GM12878 (cell line): ENCODE data around the gene TBX4. TPM values are rescaled to one million over a fixed set of nuclear protein-coding genes. Genes with fewer than 3 reads are reported as not detected.

ENCODE experiments used
- ATAC-seq: fragments of 200-7000 bp; cut with Tn5 transposase; 3 replicates; pipeline ENCODE4 v1.9.1; 2020; ENCODE audit warnings: mild to moderate bottlenecking, moderate library complexity
- BruUV-seq: library from RNA; stranded (reverse); fragments of 400-500 nt; replicated peaks from 2 replicates; lab custom pipeline; 2021; lab: Mats Ljungman, UMichigan
- CTCF ChIA-PET: fragments of 300-600 bp; sonication (Branson Sonifier 250); formaldehyde crosslinking; extraction: SDS; loops from one replicate; lab custom pipeline; 2021; ENCODE audit warnings: inconsistent platforms; lab: Yijun Ruan, JAX
- POLR2A ChIA-PET: fragments of 350-600 bp; formaldehyde crosslinking; extraction: SDS; loops from one replicate; lab custom pipeline; 2021; ENCODE audit warnings: inconsistent platforms; lab: Charles Lee
- RAD21 ChIA-PET: fragments of 300-600 bp; sonication (Branson Sonifier 250); formaldehyde crosslinking; loops from one replicate; lab custom pipeline; 2023; ENCODE audit warnings: antibody characterized with exemption; ENCODE audit not compliant: unreplicated experiment; lab: Charles Lee
- SMC1A ChIA-PET: fragments of 300-600 bp; sonication (Branson Sonifier 250); formaldehyde crosslinking; loops from one replicate; lab custom pipeline; 2023; ENCODE audit not compliant: unreplicated experiment, uncharacterized antibody; lab: Charles Lee
- DNase-seq: peaks from one replicate; pipeline ENCODE4 v3.0.0-alpha.2; 2011; ENCODE audit warnings: low read depth, low spot score
- FAIRE-seq: peaks from 3 replicates; lab custom pipeline; 2011; peaks lifted over from hg19 to GRCh38; lab: Jason Lieb, UNC
- H2AFZ ChIP-seq: 2 replicates; pipeline ENCODE4 v1.6.0; 2011; ENCODE audit warnings: low read depth, low read length, control low read depth; ENCODE audit not compliant: control insufficient read depth
- H3K27ac ChIP-seq: 2 replicates; pipeline ENCODE4 v1.5.1; 2011; ENCODE audit warnings: control low read depth; ENCODE audit not compliant: control insufficient read depth, insufficient read depth
- H3K27me3 ChIP-seq, 2 experiments: replicated peaks in 1 of 2; 2 replicates each; pipeline versions ENCODE4 v1.6.0 to v1.6.1; 2011; ENCODE audit warnings: low read length in 1 of 2; ENCODE audit not compliant: control insufficient read depth in 2 of 2, insufficient read depth in 2 of 2
- H3K36me3 ChIP-seq, 2 experiments: 2 replicates each; pipeline ENCODE4 v1.5.1; 2011; ENCODE audit warnings: low read length in 1 of 2; ENCODE audit not compliant: control insufficient read depth in 2 of 2, insufficient read depth in 2 of 2
- H3K4me1 ChIP-seq: 2 replicates; pipeline ENCODE4 v1.6.1; 2011; ENCODE audit warnings: mild to moderate bottlenecking, low read length, moderate library complexity, mixed read lengths; ENCODE audit not compliant: control insufficient read depth, insufficient read depth
- H3K4me2 ChIP-seq: 2 replicates; pipeline ENCODE4 v1.6.0; 2011; ENCODE audit warnings: control low read depth; ENCODE audit not compliant: control insufficient read depth, insufficient read depth
- H3K4me3 ChIP-seq: fragments of 200-600 bp; sonication (generic); 2 replicates; pipeline ENCODE4 v1.5.1; 2016
- H3K79me2 ChIP-seq: 2 replicates; pipeline ENCODE4 v1.6.0; 2011; ENCODE audit warnings: low read length; ENCODE audit not compliant: control insufficient read depth, insufficient read depth
- H3K9ac ChIP-seq: 2 replicates; pipeline ENCODE4 v1.8.0; 2011; ENCODE audit warnings: low read length, control low read depth, mixed read lengths; ENCODE audit not compliant: control insufficient read depth, insufficient read depth
- H3K9me3 ChIP-seq: replicated peaks from 3 replicates; pipeline ENCODE4 v1.5.1; 2011; ENCODE audit warnings: mild to moderate bottlenecking, low read length; ENCODE audit not compliant: control insufficient read depth, insufficient read depth
- H4K20me1 ChIP-seq: 2 replicates; pipeline ENCODE4 v1.6.0; 2011; ENCODE audit not compliant: control insufficient read depth, insufficient read depth
- CBX5 ChIP-seq: sonication (generic); IDR thresholded peaks from 2 replicates; pipeline ENCODE4 v1.6.1; 2016; ENCODE audit warnings: low read depth, moderate library complexity, mild to moderate bottlenecking, inconsistent platforms
- ETV6 ChIP-seq, 2 experiments: fragments of 450-650 bp in 1 of 2; IDR thresholded peaks in 1 of 2; conservative IDR thresholded peaks in 1 of 2; 2 replicates each; pipeline ENCODE4 v1.6.1; 2014; ENCODE audit warnings: antibody characterized with exemption in 1 of 2, borderline replicate concordance in 1 of 2, low read depth in 1 of 2, mild to moderate bottlenecking in 1 of 2, moderate library complexity in 1 of 2
- NFXL1 ChIP-seq: fragments of 450-650 bp; IDR thresholded peaks from 2 replicates; pipeline ENCODE4 v1.6.1; 2017; ENCODE audit warnings: antibody characterized with exemption, mild to moderate bottlenecking, borderline replicate concordance
- WGBS: methylation state at CpG from one replicate; pipeline ENCODE4 v1.1.6; 2016; ENCODE audit warnings: low lambda C conversion rate; ENCODE audit not compliant: insufficient replicate concordance, insufficient coverage; ENCODE audit errors: missing lambda C conversion rate; 5-methylcytosine and 5-hydroxymethylcytosine counted together
- in situ Hi-C: fragments of 300-500 bp; cut with MboI; formaldehyde crosslinking; loops from 9 replicates; pipeline ENCODE4 v1.14.3; 2018; ENCODE audit warnings: mixed read lengths
- intact Hi-C: fragments of 100-400 bp; cut with micrococcal nuclease; formaldehyde crosslinking; loops from one replicate; pipeline ENCODE4 v1.14.2; 2022; ENCODE audit not compliant: unreplicated experiment
- polyA plus RNA-seq, 11 experiments: library from polyadenylated mRNA; depleted of rRNA in 4 of 11; unstranded in 6 of 11; stranded (reverse) in 5 of 11; fragments of >200 nt; fragmentation: Nextera tagmentation in 4 of 11; fragmentation: Illumina TruSeq in 1 of 11; extraction: Ambion mirVana in 4 of 11; extraction: Trizol in 1 of 11; gene quantifications; 1 replicate in 1 of 11; 2 replicates in 10 of 11; pipeline versions ENCODE4 v1.2.1 to v1.2.3, GENCODE V29; 2011 to 2016; ENCODE audit warnings: inconsistent platforms in 2 of 11, missing spikeins in 2 of 11, low read depth in 1 of 11
- total RNA-seq, 4 experiments: library from RNA; depleted of rRNA in 3 of 4; stranded (reverse); fragments of >200 nt in 3 of 4; fragmentation: Illumina TruSeq in 1 of 4; extraction: Trizol in 1 of 4; gene quantifications; 2 replicates each; pipeline versions ENCODE4 v1.2.1 to v1.2.3, GENCODE V29; 2013 to 2021
- TF ChIP-seq, protein P1 (sequence below): IDR thresholded peaks from 2 replicates; pipeline ENCODE4 v1.6.1; 2012; ENCODE audit warnings: low read length, inconsistent platforms

Gene TBX4
- total and polyA plus RNA-seq, 10 of the 15 experiments (the other 5 are each of a cell fraction or from before 2014, with no cell fraction given): 0.01 TPM; not detected in 9

DNA sequence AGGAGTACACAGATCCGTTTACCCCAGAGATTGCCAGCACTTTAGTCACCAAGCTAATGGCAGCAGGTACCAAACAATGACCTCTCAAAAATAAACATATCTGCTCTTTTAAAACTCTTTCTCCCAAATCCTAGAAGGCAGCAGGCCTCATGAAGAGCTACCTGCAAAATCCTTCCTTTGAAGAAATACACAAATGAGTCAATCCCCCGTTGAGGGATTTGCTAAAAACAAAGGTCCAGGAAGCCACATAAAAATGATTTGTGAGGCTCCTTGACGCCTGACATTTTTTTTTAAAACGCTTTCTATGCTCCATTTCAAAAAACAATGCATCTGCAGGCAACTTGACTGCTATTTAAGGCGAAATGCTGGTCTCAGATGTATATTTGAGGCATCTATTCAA is 80.6 kb downstream of the TBX4 start:
- POLR2A ChIA-PET: no interaction called here
- intact Hi-C loops: no loop called here

GRCh38 chr17:61533797-61534196 is 81.6 kb downstream of the TBX4 start:
- DNase-seq (no peak), FAIRE-seq (no peak), ATAC-seq (no peak)
- TF ChIP-seq, protein P1, sequence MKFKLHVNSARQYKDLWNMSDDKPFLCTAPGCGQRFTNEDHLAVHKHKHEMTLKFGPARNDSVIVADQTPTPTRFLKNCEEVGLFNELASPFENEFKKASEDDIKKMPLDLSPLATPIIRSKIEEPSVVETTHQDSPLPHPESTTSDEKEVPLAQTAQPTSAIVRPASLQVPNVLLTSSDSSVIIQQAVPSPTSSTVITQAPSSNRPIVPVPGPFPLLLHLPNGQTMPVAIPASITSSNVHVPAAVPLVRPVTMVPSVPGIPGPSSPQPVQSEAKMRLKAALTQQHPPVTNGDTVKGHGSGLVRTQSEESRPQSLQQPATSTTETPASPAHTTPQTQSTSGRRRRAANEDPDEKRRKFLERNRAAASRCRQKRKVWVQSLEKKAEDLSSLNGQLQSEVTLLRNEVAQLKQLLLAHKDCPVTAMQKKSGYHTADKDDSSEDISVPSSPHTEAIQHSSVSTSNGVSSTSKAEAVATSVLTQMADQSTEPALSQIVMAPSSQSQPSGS: no peak
- TF ChIP-seq NFXL1: peak; percentile 55; the same call in 1 of the 2 replicates
- Histone ChIP-seq H3K36me3 (no peaks in the 10 kb centered on the region), H2AFZ (no peak overlapping the region), H3K4me3 (no peak overlapping the region), H3K27ac (no peak overlapping the region), H3K4me1 (no peaks in the 10 kb centered on the region), H3K9me3 (no peaks in the 10 kb centered on the region), H3K4me2 (no peak overlapping the region), H3K27me3 (no peaks in the 10 kb centered on the region), H3K79me2 (no peaks in the 10 kb centered on the region), H3K9ac (no peak overlapping the region), H4K20me1 (no peaks in the 10 kb centered on the region)
- ChIA-PET RAD21 (no interaction called here), POLR2A (no interaction called here), CTCF (interaction anchor here (0.6 kb wide), 1 partner anchor 21 kb away, joined by 3 read pairs; no protein-coding TSS in a partner anchor), SMC1A (interaction anchor here (0.6 kb wide), 1 partner anchor 440 kb away, joined by 3 read pairs; no protein-coding TSS in a partner anchor)
- no TSS peak for BruUV-seq
- intact Hi-C loops (no loop called here), in situ Hi-C loops (no loop called here)
- WGBS: 48% methylated on average over 4 of the region's 4 CpGs

More for the DNA sequence above, 80.6 kb downstream of the TBX4 start:
- H3K4me3 ChIP-seq: no peak overlapping the region
- H3K27me3 ChIP-seq: no peaks in the 10 kb centered on the region
- ATAC-seq: no peak
- WGBS: 3% methylated on average over 5 of the region's 5 CpGs
- H3K4me2 ChIP-seq: no peak overlapping the region
- TF ChIP-seq CBX5: no peak
- TF ChIP-seq ETV6 (conservative IDR thresholded peaks at IDR 0.05 in 1 of 2, IDR thresholded peaks at IDR 0.05 in 1 of 2; ENCODE audit: borderline replicate concordance in 1 of 2, low read depth in 1 of 2): peak in 1 of 2 experiments; percentile 80; a peak in 1 of 4 replicates
- in situ Hi-C loops: no loop called here
- no peak overlapping the region for H2AFZ ChIP-seq
- no TSS peak for BruUV-seq
- H3K79me2 ChIP-seq: no peaks in the 10 kb centered on the region
- ChIA-PET SMC1A (no interaction called here), CTCF (interaction anchor here (0.6 kb wide), 1 partner anchor 39 kb away, joined by 3 read pairs; no protein-coding TSS in a partner anchor), RAD21 (no interaction called here)
- no peaks in the 10 kb centered on the region for H4K20me1 ChIP-seq
- no peaks in the 10 kb centered on the region for H3K36me3 ChIP-seq
- H3K4me1 ChIP-seq: no peaks in the 10 kb centered on the region
- FAIRE-seq: no peak
- no peak overlapping the region for H3K27ac ChIP-seq
- H3K9ac ChIP-seq: no peak overlapping the region
- DNase-seq: no peak
- no peaks in the 10 kb centered on the region for H3K9me3 ChIP-seq
